ENCODE results near the gene NDRG3. TPM values are rescaled to one million over a fixed set of nuclear protein-coding genes. Genes with fewer than 3 reads are reported as not detected.

Gene NDRG3
- total and polyA plus RNA-seq, 4 donors: 12.2 to 20.8 (median 17.7) TPM

- H3K36me3 ChIP-seq (ENCODE audit: control insufficient read depth in 4 of 4, insufficient read depth in 4 of 4, low read length in 4 of 4): peaks cover 6 to 24% (median 10%) of the 10 kb centered on the region in 4 donors
- DNase-seq (no peak), ATAC-seq (ENCODE audit: insufficient read depth, low FRiP score) (no peak)
- H3K4me3 ChIP-seq: no peak overlapping the region
- H3K27me3 ChIP-seq (ENCODE audit: control insufficient read depth in 3 of 3, insufficient read depth in 3 of 3, low read length in 2 of 3): no peaks in the 10 kb centered on the region
- no peaks in the 10 kb centered on the region for H3K4me1 ChIP-seq (ENCODE audit: control insufficient read depth in 5 of 5, insufficient read depth in 5 of 5, low read length in 5 of 5)
- H3K9me3 ChIP-seq (ENCODE audit: control insufficient read depth in 4 of 4, insufficient read depth in 3 of 4, low read length in 3 of 4): no peaks in the 10 kb centered on the region
- 76 to 93% methylated on average over 6 of the region's 6 CpGs for WGBS, 2 donors
- H3K27ac ChIP-seq (ENCODE audit: low read depth in 1 of 2, low read length in 1 of 2): no peak overlapping the region
- no peak overlapping the region for H3K9ac ChIP-seq (ENCODE audit: insufficient read depth in 1 of 2, low read length in 2 of 2)
- no peak for TF ChIP-seq CTCF (IDR thresholded peaks at IDR 0.05; ENCODE audit: control extremely low read depth, extremely low read depth)
Observed at GRCh38 chr20:36684747-36685146, 61.1 kb downstream of the NDRG3 start.

GRCh38 chr20:36682311-36682710 lies 63.6 kb downstream of the NDRG3 start:
- Histone ChIP-seq H3K27me3 (ENCODE audit: control insufficient read depth in 3 of 3, insufficient read depth in 3 of 3, low read length in 2 of 3) (no peaks in the 10 kb centered on the region), H3K9ac (ENCODE audit: insufficient read depth in 1 of 2, low read length in 2 of 2) (no peak overlapping the region), H3K27ac (ENCODE audit: low read depth in 1 of 2, low read length in 1 of 2) (no peak overlapping the region), H3K4me1 (ENCODE audit: control insufficient read depth in 5 of 5, insufficient read depth in 5 of 5, low read length in 5 of 5) (no peaks in the 10 kb centered on the region), H3K9me3 (ENCODE audit: control insufficient read depth in 4 of 4, insufficient read depth in 3 of 4, low read length in 3 of 4) (no peaks in the 10 kb centered on the region), H3K4me3 (no peak overlapping the region), H3K36me3 (ENCODE audit: control insufficient read depth in 4 of 4, insufficient read depth in 4 of 4, low read length in 4 of 4) (peaks cover 7 to 27% (median 11%) of the 10 kb centered on the region in 4 donors)
- WGBS, 2 donors: 91 to 95% methylated on average over 1 of the region's 1 CpG
- TF ChIP-seq CTCF (IDR thresholded peaks at IDR 0.05; ENCODE audit: control extremely low read depth, extremely low read depth): no peak
- DNase-seq: no peak
- ATAC-seq (ENCODE audit: insufficient read depth, low FRiP score): no peak

- 96% methylated on average over 8 of the region's 8 CpGs for WGBS, 2 donors
- Histone ChIP-seq H3K9ac (ENCODE audit: insufficient read depth in 1 of 2, low read length in 2 of 2) (no peak overlapping the region), H3K36me3 (ENCODE audit: control insufficient read depth in 4 of 4, insufficient read depth in 4 of 4, low read length in 4 of 4) (peaks cover 2 to 14% (median 9%) of the 10 kb centered on the region in 4 donors)
Observed at GRCh38 chr20:36677422-36677771, 68.5 kb downstream of the NDRG3 start.

More at GRCh38 chr20:36677422-36677771, 68.5 kb downstream of the NDRG3 start:
- ATAC-seq (ENCODE audit: insufficient read depth, low FRiP score) (no peak), DNase-seq (no peak)
- H3K27ac ChIP-seq (ENCODE audit: low read depth in 1 of 2, low read length in 1 of 2): no peak overlapping the region
- H3K9me3 ChIP-seq (ENCODE audit: control insufficient read depth in 4 of 4, insufficient read depth in 3 of 4, low read length in 3 of 4): no peaks in the 10 kb centered on the region
- no peaks in the 10 kb centered on the region for H3K4me1 ChIP-seq (ENCODE audit: control insufficient read depth in 5 of 5, insufficient read depth in 5 of 5, low read length in 5 of 5)
- no peak for TF ChIP-seq CTCF (IDR thresholded peaks at IDR 0.05; ENCODE audit: control extremely low read depth, extremely low read depth)
- no peaks in the 10 kb centered on the region for H3K27me3 ChIP-seq (ENCODE audit: control insufficient read depth in 3 of 3, insufficient read depth in 3 of 3, low read length in 2 of 3)
- H3K4me3 ChIP-seq: no peak overlapping the region

All from lung (tissue), 12 donors.